Measurements from ENCODE around the gene DEUP1.

GRCh38 chr11:93478841-93479240, 148.3 kb downstream of the DEUP1 start:
- no peak for TF ChIP-seq CTCF (conservative IDR thresholded peaks at IDR 0.05 in 1 of 2, IDR thresholded peaks at IDR 0.05 in 1 of 2; ENCODE audit: low read depth in 1 of 2, low read length in 2 of 2)
- TF ChIP-seq EZH2 (IDR thresholded peaks at IDR 0.05; ENCODE audit: low read length, missing control alignments): no peak
